Suprapubic skin (tissue), 4 donors: ENCODE results near the gene GLIS1. TPM values are rescaled to one million over a fixed set of nuclear protein-coding genes. Genes with fewer than 3 reads are reported as not detected.

ENCODE experiments used
- DNase-seq, 2 donors: peaks; one replicate each; pipeline ENCODE4 v3.0.0-alpha.2; 2019; ENCODE audit warnings: low spot score in 2 of 2
- H3K27ac ChIP-seq: fragments of 200-600 bp; sonication (generic); one replicate; pipeline ENCODE4 v1.5.1; 2019
- H3K27me3 ChIP-seq: fragments of 200-600 bp; sonication (generic); one replicate; pipeline ENCODE4 v1.5.1; 2019
- H3K36me3 ChIP-seq: fragments of 200-600 bp; sonication (generic); one replicate; pipeline ENCODE4 v1.5.1; 2019
- H3K4me1 ChIP-seq: fragments of 200-600 bp; sonication (generic); one replicate; pipeline ENCODE4 v1.5.1; 2019
- H3K4me3 ChIP-seq: fragments of 200-600 bp; sonication (generic); one replicate; pipeline ENCODE4 v1.5.1; 2019; ENCODE audit warnings: mild to moderate bottlenecking
- H3K9me3 ChIP-seq: fragments of 200-600 bp; sonication (generic); one replicate; pipeline ENCODE4 v1.5.1; 2019
- EP300 ChIP-seq: sonication (generic); formaldehyde crosslinking; IDR thresholded peaks from one replicate; pipeline ENCODE4 v1.6.1; 2017; ENCODE audit warnings: antibody characterized with exemption
- POLR2A ChIP-seq, 2 donors: fragments of 450-650 bp; IDR thresholded peaks; one replicate each; pipeline ENCODE4 v1.6.1; 2017; ENCODE audit warnings: antibody characterized with exemption in 2 of 2, mild to moderate bottlenecking in 2 of 2, moderate library complexity in 2 of 2
- POLR2AphosphoS5 ChIP-seq, 3 donors: sonication (generic); formaldehyde crosslinking; IDR thresholded peaks; one replicate each; pipeline ENCODE4 v1.6.1; 2017; ENCODE audit warnings: antibody characterized with exemption in 3 of 3
- WGBS: methylation state at CpG from one replicate; pipeline ENCODE4 v1.1.5; 2018; 5-methylcytosine and 5-hydroxymethylcytosine counted together
- total RNA-seq, 4 donors: library from RNA; depleted of rRNA; stranded (reverse); fragments of >200 nt; gene quantifications; one replicate each; pipeline ENCODE4 v1.1.0, GENCODE V29; 2016
- TF ChIP-seq, protein P1 (sequence below), 2 donors: fragments of 200-600 bp in 1 of 2; fragments of 450-650 bp in 1 of 2; sonication (generic) in 1 of 2; IDR thresholded peaks; one replicate each; pipeline ENCODE4 v1.5.1; 2016 to 2019; ENCODE audit warnings: antibody characterized with exemption in 2 of 2, mild to moderate bottlenecking in 1 of 2, moderate library complexity in 1 of 2

GLIS1 gene
- total RNA-seq, 4 donors from 2014 or later: 0.34 to 1.5 (median 0.59) TPM

DNA sequence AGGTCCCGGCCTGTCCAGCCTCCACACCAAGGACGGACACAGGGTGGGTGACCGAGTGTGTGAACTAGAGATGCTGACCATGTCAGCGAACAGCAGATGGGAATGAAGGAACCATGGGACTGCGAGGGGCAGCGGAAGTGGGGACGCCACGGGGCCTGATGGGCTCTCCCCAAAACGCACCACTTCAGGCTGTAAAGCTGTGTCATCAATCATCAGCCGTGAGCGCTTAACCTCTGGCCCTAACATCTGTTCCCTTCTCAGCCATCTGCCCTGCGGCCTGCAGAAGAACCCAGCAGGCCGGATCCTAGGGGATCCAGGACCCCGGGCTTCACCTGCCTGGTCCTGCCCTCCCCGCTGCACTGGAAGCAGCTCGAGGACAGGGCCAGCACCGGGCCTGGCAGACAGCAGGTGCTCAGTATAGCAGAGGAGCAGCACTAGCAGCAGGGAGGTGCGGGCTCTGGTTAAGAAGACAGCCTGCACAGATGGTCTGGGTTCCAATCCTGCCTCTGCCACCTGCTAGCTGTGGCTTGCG, 221.1 kb downstream of the GLIS1 start:
- no peak overlapping the region for H3K4me3 ChIP-seq
- TF ChIP-seq, protein P1, sequence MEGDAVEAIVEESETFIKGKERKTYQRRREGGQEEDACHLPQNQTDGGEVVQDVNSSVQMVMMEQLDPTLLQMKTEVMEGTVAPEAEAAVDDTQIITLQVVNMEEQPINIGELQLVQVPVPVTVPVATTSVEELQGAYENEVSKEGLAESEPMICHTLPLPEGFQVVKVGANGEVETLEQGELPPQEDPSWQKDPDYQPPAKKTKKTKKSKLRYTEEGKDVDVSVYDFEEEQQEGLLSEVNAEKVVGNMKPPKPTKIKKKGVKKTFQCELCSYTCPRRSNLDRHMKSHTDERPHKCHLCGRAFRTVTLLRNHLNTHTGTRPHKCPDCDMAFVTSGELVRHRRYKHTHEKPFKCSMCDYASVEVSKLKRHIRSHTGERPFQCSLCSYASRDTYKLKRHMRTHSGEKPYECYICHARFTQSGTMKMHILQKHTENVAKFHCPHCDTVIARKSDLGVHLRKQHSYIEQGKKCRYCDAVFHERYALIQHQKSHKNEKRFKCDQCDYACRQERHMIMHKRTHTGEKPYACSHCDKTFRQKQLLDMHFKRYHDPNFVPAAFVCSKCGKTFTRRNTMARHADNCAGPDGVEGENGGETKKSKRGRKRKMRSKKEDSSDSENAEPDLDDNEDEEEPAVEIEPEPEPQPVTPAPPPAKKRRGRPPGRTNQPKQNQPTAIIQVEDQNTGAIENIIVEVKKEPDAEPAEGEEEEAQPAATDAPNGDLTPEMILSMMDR (IDR thresholded peaks at IDR 0.05): no peak
- TF ChIP-seq POLR2AphosphoS5 (IDR thresholded peaks at IDR 0.05): no peak
- no peak for TF ChIP-seq POLR2A (IDR thresholded peaks at IDR 0.05)
- no peak for TF ChIP-seq EP300
- no peak overlapping the region for H3K27ac ChIP-seq
- H3K4me1 ChIP-seq: peaks cover 9% of the 10 kb centered on the region
- no peaks in the 10 kb centered on the region for H3K27me3 ChIP-seq
- no peak for DNase-seq
- H3K36me3 ChIP-seq: no peaks in the 10 kb centered on the region
- 93% methylated on average over 11 of the region's 19 CpGs for WGBS
- H3K9me3 ChIP-seq: no peaks in the 10 kb centered on the region

DNA sequence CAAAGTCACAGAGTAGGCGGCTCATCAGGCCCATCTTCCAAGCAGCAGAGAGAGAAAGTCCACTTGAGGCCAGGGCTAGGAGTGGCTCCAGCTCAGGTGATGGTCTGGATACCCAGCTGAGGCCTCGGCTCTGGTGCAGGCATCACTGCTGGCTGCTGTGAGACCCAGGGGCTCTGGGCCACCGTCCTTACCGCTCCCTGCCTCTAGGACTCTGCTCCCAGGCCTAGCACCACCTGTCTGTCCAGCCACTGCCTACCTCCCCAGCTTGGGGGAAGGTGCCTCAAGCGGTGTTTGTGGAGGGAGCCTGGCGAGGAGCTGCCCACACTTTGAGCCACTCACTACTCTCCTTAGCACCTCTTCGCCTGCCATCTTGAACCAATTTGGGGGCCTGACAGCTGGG, 221.9 kb downstream of the GLIS1 start:
- Histone ChIP-seq H3K36me3 (no peaks in the 10 kb centered on the region), H3K4me1 (peaks cover 3% of the 10 kb centered on the region), H3K9me3 (no peaks in the 10 kb centered on the region), H3K27me3 (no peaks in the 10 kb centered on the region), H3K4me3 (no peak overlapping the region), H3K27ac (no peak overlapping the region)
- no peak for DNase-seq
- TF ChIP-seq, protein P1 (IDR thresholded peaks at IDR 0.05): no peak
- TF ChIP-seq POLR2AphosphoS5 (IDR thresholded peaks at IDR 0.05) (no peak), POLR2A (IDR thresholded peaks at IDR 0.05) (no peak)
- WGBS: 90% methylated on average over 7 of the region's 7 CpGs

DNA sequence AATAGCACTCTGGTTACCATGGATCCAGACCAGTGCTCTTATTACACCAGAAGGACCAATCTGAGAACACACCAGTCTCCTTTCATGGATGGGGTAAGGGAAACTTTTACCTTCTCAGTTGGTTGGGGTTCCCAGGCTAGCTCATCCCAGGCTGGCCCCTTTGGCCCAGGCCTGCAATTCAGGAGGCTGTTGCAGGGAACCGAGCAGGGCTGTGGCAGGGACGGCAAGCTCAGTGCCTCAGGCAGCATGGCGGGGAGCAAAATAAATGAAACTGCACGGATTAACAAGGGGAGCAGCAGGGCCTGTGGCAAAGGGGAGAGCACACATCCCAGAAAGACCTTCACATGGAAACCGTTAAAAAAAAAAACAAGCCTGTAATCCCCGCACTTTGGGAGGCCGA, 222.8 kb downstream of the GLIS1 start:
- Histone ChIP-seq H3K4me3 (no peak overlapping the region), H3K27ac (no peak overlapping the region), H3K4me1 (no peaks in the 10 kb centered on the region), H3K36me3 (no peaks in the 10 kb centered on the region), H3K9me3 (no peaks in the 10 kb centered on the region), H3K27me3 (no peaks in the 10 kb centered on the region)
- no peak for TF ChIP-seq EP300
- TF ChIP-seq, protein P1 (IDR thresholded peaks at IDR 0.05): no peak
- TF ChIP-seq POLR2AphosphoS5 (IDR thresholded peaks at IDR 0.05): no peak
- TF ChIP-seq POLR2A (IDR thresholded peaks at IDR 0.05): no peak
- 95% methylated on average over 7 of the region's 7 CpGs for WGBS
- DNase-seq: no peak

DNA sequence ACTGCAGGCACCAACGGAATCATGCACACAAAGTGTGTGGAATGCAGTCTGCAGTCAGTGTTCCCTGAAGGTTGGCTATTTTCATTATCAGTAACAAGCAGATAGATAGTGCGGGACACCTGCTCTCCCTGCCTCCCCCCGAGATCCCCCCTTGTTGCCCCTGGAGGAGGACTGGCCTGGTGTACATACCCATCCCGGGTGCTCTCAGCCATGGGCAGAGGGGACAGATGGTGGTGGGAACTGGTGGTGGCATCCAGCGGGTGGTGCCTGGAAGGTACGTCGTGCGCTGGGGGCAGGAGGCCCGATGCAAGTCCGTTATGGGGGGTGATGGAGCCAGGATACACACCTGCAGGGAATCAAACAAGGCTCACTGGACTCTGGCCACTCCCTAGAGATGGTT, 224.5 kb downstream of the GLIS1 start:
- H3K4me3 ChIP-seq: no peak overlapping the region
- H3K27ac ChIP-seq: no peak overlapping the region
- no peaks in the 10 kb centered on the region for H3K9me3 ChIP-seq
- H3K36me3 ChIP-seq: no peaks in the 10 kb centered on the region
- DNase-seq: no peak
- TF ChIP-seq, protein P1 (IDR thresholded peaks at IDR 0.05): no peak
- TF ChIP-seq EP300 (no peak), POLR2A (IDR thresholded peaks at IDR 0.05) (no peak), POLR2AphosphoS5 (IDR thresholded peaks at IDR 0.05) (no peak)
- WGBS: 95% methylated on average over 8 of the region's 10 CpGs
- H3K4me1 ChIP-seq: peaks cover 3% of the 10 kb centered on the region
- H3K27me3 ChIP-seq: no peaks in the 10 kb centered on the region

DNA sequence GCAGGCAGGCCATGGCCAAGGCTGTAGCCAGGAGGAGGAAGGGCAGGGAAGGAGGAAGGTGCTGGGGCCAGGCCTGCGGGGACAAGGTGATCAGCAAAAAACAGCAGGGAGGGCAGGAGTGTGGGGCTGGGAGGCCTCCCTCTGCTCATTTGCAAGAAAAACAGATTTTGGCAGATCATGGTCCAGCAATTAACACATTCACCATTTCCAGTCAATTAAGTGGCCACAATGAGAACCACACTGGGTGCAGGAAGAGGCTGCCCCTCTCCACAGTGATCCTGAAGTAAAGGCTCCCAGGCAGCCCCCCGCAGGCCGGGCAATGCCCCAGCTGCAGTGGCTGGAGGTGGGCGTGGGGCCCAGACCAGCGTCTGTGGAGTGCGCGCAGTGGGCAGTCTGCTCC, 225.1 kb downstream of the GLIS1 start:
- Histone ChIP-seq H3K9me3 (no peaks in the 10 kb centered on the region), H3K27ac (no peak overlapping the region)
- WGBS: 92% methylated on average over 7 of the region's 7 CpGs

More for the DNA sequence above, 225.1 kb downstream of the GLIS1 start:
- Histone ChIP-seq H3K4me1 (peaks cover 7% of the 10 kb centered on the region), H3K27me3 (no peaks in the 10 kb centered on the region), H3K36me3 (no peaks in the 10 kb centered on the region), H3K4me3 (no peak overlapping the region)
- TF ChIP-seq POLR2A (IDR thresholded peaks at IDR 0.05) (no peak), POLR2AphosphoS5 (IDR thresholded peaks at IDR 0.05) (no peak), EP300 (no peak)
- TF ChIP-seq, protein P1 (IDR thresholded peaks at IDR 0.05): no peak
- no peak for DNase-seq
